Measurements from ENCODE around the gene HIPK3. TPM values are rescaled to one million over a fixed set of nuclear protein-coding genes. Genes with fewer than 3 reads are reported as not detected.

HIPK3 gene
- total RNA-seq, 5 donors from 2014 or later (not counting 1 experiment from before 2014, with no cell fraction given): 47.2 to 70.2 (median 65.0) TPM

- no peak overlapping the region for H3K4me3 Mint-ChIP-seq
Observed at GRCh38 chr11:33387996-33388395, 130.8 kb downstream of the HIPK3 start.

GRCh38 chr11:33388793-33389525 lies 131.8 kb downstream of the HIPK3 start:
- no peak overlapping the region for H3K27ac ChIP-seq (ENCODE audit: low read length)
- H3K4me1 Mint-ChIP-seq: no peaks in the 10 kb centered on the region
- H3K4me1 ChIP-seq (ENCODE audit: control insufficient read depth in 1 of 2, extremely low read depth in 1 of 2, insufficient read depth in 2 of 2, low read length in 2 of 2): no peaks in the 10 kb centered on the region
- no peak for DNase-seq
- no CpG with 5 or more reads among the region's 7 CpGs for WGBS (ENCODE audit: insufficient coverage)
- no peak for ATAC-seq (replicated peaks in 1 of 4)
- H3K4me3 Mint-ChIP-seq: no peak overlapping the region
- CTCF ChIA-PET: no interaction called here
- POLR2A ChIA-PET: interaction anchor here in 1 of 2 donors (0.5 kb wide), 1 partner anchor 722 kb away, joined by 5 read pairs; no protein-coding TSS in a partner anchor
- peaks cover 0 to 9% (median 0%) of the 10 kb centered on the region in 3 donors for H3K9me3 Mint-ChIP-seq
- no peak overlapping the region for H3K27ac Mint-ChIP-seq
- H3K9me3 ChIP-seq: no peaks in the 10 kb centered on the region
- H3K36me3 ChIP-seq (ENCODE audit: control insufficient read depth in 2 of 2, extremely low read depth in 1 of 2, insufficient read depth in 1 of 2, low read length in 1 of 2): no peaks in the 10 kb centered on the region
- no peaks in the 10 kb centered on the region for H3K27me3 ChIP-seq (replicated peaks in 1 of 2; ENCODE audit: control insufficient read depth in 2 of 2, extremely low read depth in 1 of 2, insufficient read depth in 2 of 2, low read length in 1 of 2)
- peaks cover 6 to 20% of the 10 kb centered on the region in 2 donors for H3K27me3 Mint-ChIP-seq
- no peak overlapping the region for H3K4me3 ChIP-seq (ENCODE audit: control insufficient read depth in 1 of 2, extremely low read depth in 1 of 2, low read length in 1 of 2)
- no peaks in the 10 kb centered on the region for H3K36me3 Mint-ChIP-seq

More at GRCh38 chr11:33387996-33388395, 130.8 kb downstream of the HIPK3 start:
- ChIA-PET CTCF (no interaction called here), POLR2A (no interaction called here)
- H3K27me3 ChIP-seq (replicated peaks in 1 of 2; ENCODE audit: control insufficient read depth in 2 of 2, extremely low read depth in 1 of 2, insufficient read depth in 2 of 2, low read length in 1 of 2): no peaks in the 10 kb centered on the region
- no peak for DNase-seq
- H3K27ac Mint-ChIP-seq: no peak overlapping the region
- peaks cover 4 to 14% of the 10 kb centered on the region in 2 donors for H3K27me3 Mint-ChIP-seq
- H3K36me3 ChIP-seq (ENCODE audit: control insufficient read depth in 2 of 2, extremely low read depth in 1 of 2, insufficient read depth in 1 of 2, low read length in 1 of 2): no peaks in the 10 kb centered on the region
- ATAC-seq (replicated peaks in 1 of 4): no peak
- no peaks in the 10 kb centered on the region for H3K4me1 Mint-ChIP-seq
- WGBS (ENCODE audit: insufficient coverage): 100% methylated on average over 1 of the region's 5 CpGs
- H3K4me1 ChIP-seq (ENCODE audit: control insufficient read depth in 1 of 2, extremely low read depth in 1 of 2, insufficient read depth in 2 of 2, low read length in 2 of 2): no peaks in the 10 kb centered on the region
- peaks cover 0 to 9% (median 0%) of the 10 kb centered on the region in 3 donors for H3K9me3 Mint-ChIP-seq
- H3K36me3 Mint-ChIP-seq: no peaks in the 10 kb centered on the region
- no peak overlapping the region for H3K4me3 ChIP-seq (ENCODE audit: control insufficient read depth in 1 of 2, extremely low read depth in 1 of 2, low read length in 1 of 2)
- H3K27ac ChIP-seq (ENCODE audit: low read length): no peak overlapping the region
- no peaks in the 10 kb centered on the region for H3K9me3 ChIP-seq

DNA sequence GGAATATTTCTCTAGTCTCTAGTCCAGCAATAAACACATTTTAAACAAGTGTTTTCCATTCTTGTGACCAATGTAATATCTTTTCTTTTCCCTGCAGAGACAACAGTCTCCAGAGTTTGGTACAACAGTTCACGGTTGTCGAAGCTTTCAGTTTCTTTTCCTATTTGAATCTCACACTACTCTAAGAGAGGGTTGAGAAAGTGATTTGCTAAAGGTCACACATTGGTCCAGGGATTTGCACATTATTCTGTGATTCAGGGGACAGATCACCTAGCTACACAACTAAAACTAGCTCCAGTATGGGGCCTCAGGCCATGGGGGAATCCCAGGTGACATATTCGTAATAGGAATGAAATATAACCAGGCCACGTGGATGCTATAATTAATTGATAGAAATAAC lies 132.5 kb downstream of the HIPK3 start:
- H3K4me3 Mint-ChIP-seq: no peak overlapping the region
- peaks cover 0 to 9% (median 0%) of the 10 kb centered on the region in 3 donors for H3K9me3 Mint-ChIP-seq
- Histone ChIP-seq H3K9me3 (no peaks in the 10 kb centered on the region), H3K27ac (ENCODE audit: low read length) (no peak overlapping the region), H3K36me3 (ENCODE audit: control insufficient read depth in 2 of 2, extremely low read depth in 1 of 2, insufficient read depth in 1 of 2, low read length in 1 of 2) (no peaks in the 10 kb centered on the region), H3K4me1 (ENCODE audit: control insufficient read depth in 1 of 2, extremely low read depth in 1 of 2, insufficient read depth in 2 of 2, low read length in 2 of 2) (no peaks in the 10 kb centered on the region), H3K4me3 (ENCODE audit: control insufficient read depth in 1 of 2, extremely low read depth in 1 of 2, low read length in 1 of 2) (no peak overlapping the region), H3K27me3 (replicated peaks in 1 of 2; ENCODE audit: control insufficient read depth in 2 of 2, extremely low read depth in 1 of 2, insufficient read depth in 2 of 2, low read length in 1 of 2) (peaks cover 0 to 3% of the 10 kb centered on the region in 2 experiments)
- peaks cover 5 to 20% of the 10 kb centered on the region in 2 donors for H3K27me3 Mint-ChIP-seq
- POLR2A ChIA-PET: no interaction called here
- H3K4me1 Mint-ChIP-seq: no peaks in the 10 kb centered on the region
- no peaks in the 10 kb centered on the region for H3K36me3 Mint-ChIP-seq
- no peak overlapping the region for H3K27ac Mint-ChIP-seq
- DNase-seq: no peak
- WGBS (ENCODE audit: insufficient coverage): no CpG with 5 or more reads among the region's 4 CpGs
- CTCF ChIA-PET: no interaction called here
- ATAC-seq (replicated peaks in 1 of 4): no peak

GRCh38 chr11:33390944-33391892 lies 134.0 kb downstream of the HIPK3 start:
- no peaks in the 10 kb centered on the region for H3K4me1 Mint-ChIP-seq
- 85% methylated on average over 5 of the region's 13 CpGs for WGBS (ENCODE audit: insufficient coverage)
- no peak for ATAC-seq (replicated peaks in 1 of 4)

GRCh38 chr11:33391893-33392251 lies 134.7 kb downstream of the HIPK3 start:
- H3K27me3 Mint-ChIP-seq: peaks cover 12 to 16% of the 10 kb centered on the region in 2 donors
- no peak overlapping the region for H3K27ac Mint-ChIP-seq
- Histone ChIP-seq H3K4me1 (ENCODE audit: control insufficient read depth in 1 of 2, extremely low read depth in 1 of 2, insufficient read depth in 2 of 2, low read length in 2 of 2) (no peaks in the 10 kb centered on the region), H3K4me3 (ENCODE audit: control insufficient read depth in 1 of 2, extremely low read depth in 1 of 2, low read length in 1 of 2) (no peak overlapping the region), H3K27me3 (replicated peaks in 1 of 2; ENCODE audit: control insufficient read depth in 2 of 2, extremely low read depth in 1 of 2, insufficient read depth in 2 of 2, low read length in 1 of 2) (peaks cover 0 to 6% of the 10 kb centered on the region in 2 experiments), H3K36me3 (ENCODE audit: control insufficient read depth in 2 of 2, extremely low read depth in 1 of 2, insufficient read depth in 1 of 2, low read length in 1 of 2) (no peaks in the 10 kb centered on the region), H3K27ac (ENCODE audit: low read length) (no peak overlapping the region), H3K9me3 (no peaks in the 10 kb centered on the region)
- no peaks in the 10 kb centered on the region for H3K4me1 Mint-ChIP-seq
- no peak for ATAC-seq (replicated peaks in 1 of 4)
- no peak overlapping the region for H3K4me3 Mint-ChIP-seq
- DNase-seq: no peak
- WGBS (ENCODE audit: insufficient coverage): 89% methylated on average over 1 of the region's 2 CpGs
- no peaks in the 10 kb centered on the region for H3K36me3 Mint-ChIP-seq
- ChIA-PET POLR2A (no interaction called here), CTCF (no interaction called here)
- no peaks in the 10 kb centered on the region for H3K9me3 Mint-ChIP-seq

More at GRCh38 chr11:33390944-33391892, 134.0 kb downstream of the HIPK3 start:
- ChIA-PET POLR2A (no interaction called here), CTCF (no interaction called here)
- Mint-ChIP-seq H3K27ac (no peak overlapping the region), H3K27me3 (peaks cover 10 to 16% of the 10 kb centered on the region in 2 donors), H3K4me3 (no peak overlapping the region), H3K9me3 (no peaks in the 10 kb centered on the region), H3K36me3 (no peaks in the 10 kb centered on the region)
- no peaks in the 10 kb centered on the region for H3K4me1 ChIP-seq (ENCODE audit: control insufficient read depth in 1 of 2, extremely low read depth in 1 of 2, insufficient read depth in 2 of 2, low read length in 2 of 2)
- H3K36me3 ChIP-seq (ENCODE audit: control insufficient read depth in 2 of 2, extremely low read depth in 1 of 2, insufficient read depth in 1 of 2, low read length in 1 of 2): no peaks in the 10 kb centered on the region
- no peak overlapping the region for H3K4me3 ChIP-seq (ENCODE audit: control insufficient read depth in 1 of 2, extremely low read depth in 1 of 2, low read length in 1 of 2)
- H3K27ac ChIP-seq (ENCODE audit: low read length): no peak overlapping the region
- peaks cover 0 to 4% of the 10 kb centered on the region in 2 experiments for H3K27me3 ChIP-seq (replicated peaks in 1 of 2; ENCODE audit: control insufficient read depth in 2 of 2, extremely low read depth in 1 of 2, insufficient read depth in 2 of 2, low read length in 1 of 2)
- DNase-seq: no peak
- H3K9me3 ChIP-seq: no peaks in the 10 kb centered on the region

DNA sequence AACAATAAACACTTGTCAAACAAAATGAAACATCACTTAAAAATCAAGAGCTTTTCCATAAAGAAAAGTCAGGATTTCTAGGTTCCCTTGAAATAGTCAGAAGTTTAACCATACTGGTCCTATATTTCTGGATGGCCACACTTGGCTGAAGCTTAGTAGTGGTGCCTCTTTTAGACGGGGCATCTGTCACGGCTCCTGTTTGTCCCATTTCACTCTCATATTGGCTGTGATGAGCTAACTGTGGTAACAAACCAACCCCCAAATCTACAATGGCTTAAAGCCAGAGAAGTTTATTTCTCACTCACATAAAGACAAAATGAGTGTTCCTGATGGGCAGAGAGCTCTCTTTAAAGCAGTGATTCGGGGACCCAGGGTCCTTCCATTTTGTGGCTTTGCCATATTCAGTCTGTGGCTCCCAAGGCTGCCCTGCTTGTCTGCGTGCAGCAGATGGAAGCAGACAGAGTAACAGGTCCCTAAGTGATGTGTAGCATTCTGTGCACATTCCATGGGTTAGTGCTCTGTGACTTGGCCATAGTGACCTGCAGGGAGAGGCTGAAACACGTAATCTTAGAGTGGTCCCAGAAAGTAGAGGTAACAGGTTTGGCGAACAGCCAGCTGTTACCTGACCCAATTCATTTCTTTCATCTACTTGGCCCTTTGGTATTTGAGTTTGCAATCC lies 137.4 kb downstream of the HIPK3 start:
- no peak overlapping the region for H3K4me3 Mint-ChIP-seq
- ATAC-seq (replicated peaks in 1 of 4): no peak
- Histone ChIP-seq H3K27me3 (replicated peaks in 1 of 2; ENCODE audit: control insufficient read depth in 2 of 2, extremely low read depth in 1 of 2, insufficient read depth in 2 of 2, low read length in 1 of 2) (peaks cover 0 to 14% of the 10 kb centered on the region in 2 experiments), H3K36me3 (ENCODE audit: control insufficient read depth in 2 of 2, extremely low read depth in 1 of 2, insufficient read depth in 1 of 2, low read length in 1 of 2) (no peaks in the 10 kb centered on the region), H3K9me3 (no peaks in the 10 kb centered on the region), H3K27ac (ENCODE audit: low read length) (no peak overlapping the region), H3K4me1 (ENCODE audit: control insufficient read depth in 1 of 2, extremely low read depth in 1 of 2, insufficient read depth in 2 of 2, low read length in 2 of 2) (no peaks in the 10 kb centered on the region), H3K4me3 (ENCODE audit: control insufficient read depth in 1 of 2, extremely low read depth in 1 of 2, low read length in 1 of 2) (no peak overlapping the region)
- H3K27me3 Mint-ChIP-seq: peaks cover 14 to 16% of the 10 kb centered on the region in 2 donors
- CTCF ChIA-PET: no interaction called here
- DNase-seq: no peak
- no peak overlapping the region for H3K27ac Mint-ChIP-seq
- POLR2A ChIA-PET: no interaction called here
- H3K36me3 Mint-ChIP-seq: no peaks in the 10 kb centered on the region
- 71% methylated on average over 6 of the region's 6 CpGs for WGBS (ENCODE audit: insufficient coverage)
- no peaks in the 10 kb centered on the region for H3K9me3 Mint-ChIP-seq
- H3K4me1 Mint-ChIP-seq: no peaks in the 10 kb centered on the region

Measured in T-cell (primary cell).